Fibroblast of lung (primary cell): ENCODE results near the gene GPSM1.

Experiments used
- CTCF ChIP-seq, 2 donors: IDR thresholded peaks in 1 of 2; conservative IDR thresholded peaks in 1 of 2; 1 replicate in 1 of 2; 2 replicates in 1 of 2; pipeline ENCODE4 v1.5.1; 2011 to 2012; ENCODE audit warnings: low read length in 2 of 2, control low read depth in 1 of 2, inconsistent platforms in 1 of 2, low read depth in 1 of 2, mild to moderate bottlenecking in 1 of 2
- EZH2 ChIP-seq: IDR thresholded peaks from 2 replicates; pipeline ENCODE4 v1.5.1; 2012; ENCODE audit warnings: low read length, control low read depth, mild to moderate bottlenecking; ENCODE audit errors: missing control alignments

GRCh38 chr9:136383436-136383835 is 56.1 kb downstream of the GPSM1 start:
- TF ChIP-seq CTCF (conservative IDR thresholded peaks at IDR 0.05 in 1 of 2, IDR thresholded peaks at IDR 0.05 in 1 of 2; ENCODE audit: low read depth in 1 of 2, low read length in 2 of 2) = no peak
- no peak for TF ChIP-seq EZH2
